A673 (cell line): ENCODE measurements around the gene UBXN6. TPM values are rescaled to one million over a fixed set of nuclear protein-coding genes. Genes with fewer than 3 reads are reported as not detected.

Experiments
- BruUV-seq: library from RNA; stranded (reverse); fragments of 400-500 nt; replicated peaks from 2 replicates; lab custom pipeline; 2021; lab: Mats Ljungman, UMichigan
- CTCF ChIA-PET: fragments of 300-600 bp; sonication (Branson Sonifier 250); formaldehyde crosslinking; loops from one replicate; lab custom pipeline; 2022; ENCODE audit warnings: antibody characterized with exemption; lab: Charles Lee
- POLR2A ChIA-PET: fragments of 300-600 bp; sonication (Branson Sonifier 250); formaldehyde crosslinking; loops from one replicate; lab custom pipeline; 2022; ENCODE audit warnings: antibody characterized with exemption; ENCODE audit not compliant: low non-redundant PET; lab: Charles Lee
- DNase-seq: peaks from one replicate; pipeline ENCODE4 v3.0.0-alpha.2; 2015; ENCODE audit warnings: low spot score
- H3K27ac ChIP-seq: fragments of 200-600 bp; sonication (generic); 2 replicates; pipeline ENCODE4 v1.5.1; 2016; ENCODE audit warnings: mixed run types, low read depth, mild to moderate bottlenecking, mixed read lengths, antibody characterized with exemption, low read length; ENCODE audit not compliant: poor library complexity, severe bottlenecking
- H3K27me3 ChIP-seq: fragments of 200-600 bp; sonication (generic); replicated peaks from 2 replicates; pipeline ENCODE4 v1.6.1; 2017; ENCODE audit warnings: mixed run types, low read depth, mild to moderate bottlenecking, mixed read lengths, antibody characterized with exemption, low read length; ENCODE audit not compliant: insufficient read depth, poor library complexity
- H3K36me3 ChIP-seq: fragments of 200-600 bp; sonication (generic); 2 replicates; pipeline ENCODE4 v1.6.1; 2016; ENCODE audit warnings: mixed run types, mild to moderate bottlenecking, mixed read lengths, antibody characterized with exemption, low read length; ENCODE audit not compliant: insufficient read depth, poor library complexity, severe bottlenecking
- H3K4me1 ChIP-seq: fragments of 200-600 bp; sonication (generic); 2 replicates; pipeline ENCODE4 v1.6.1; 2017; ENCODE audit warnings: mixed run types, mild to moderate bottlenecking, mixed read lengths, antibody characterized with exemption, low read length; ENCODE audit not compliant: insufficient read depth, poor library complexity, severe bottlenecking
- H3K4me3 ChIP-seq: fragments of 200-600 bp; sonication (generic); 2 replicates; pipeline ENCODE4 v1.5.1; 2016; ENCODE audit warnings: low read depth, mixed run types, mild to moderate bottlenecking, mixed read lengths, low read length; ENCODE audit not compliant: poor library complexity, severe bottlenecking
- H3K9me3 ChIP-seq: fragments of 200-600 bp; sonication (generic); 2 replicates; pipeline ENCODE4 v1.6.1; 2016; ENCODE audit warnings: mixed run types, low read depth, mild to moderate bottlenecking, mixed read lengths, antibody characterized with exemption, low read length; ENCODE audit not compliant: poor library complexity, severe bottlenecking
- EZH2 ChIP-seq: fragments of 200-600 bp; sonication (generic); IDR thresholded peaks from 2 replicates; pipeline ENCODE4 v1.6.1; 2017; ENCODE audit warnings: borderline replicate concordance, low read depth, mild to moderate bottlenecking, mixed read lengths, antibody characterized with exemption, low read length; ENCODE audit not compliant: poor library complexity, severe bottlenecking
- intact Hi-C: fragments of 100-400 bp; cut with micrococcal nuclease; formaldehyde crosslinking; loops from one replicate; pipeline ENCODE4 v1.10.0; 2022; ENCODE audit not compliant: unreplicated experiment
- total RNA-seq: library from RNA; stranded (reverse); gene quantifications from 2 replicates; pipeline ENCODE4 v1.2.3, GENCODE V29; 2021
- TF ChIP-seq, protein P1 (sequence below): fragments of 300-800, 200-600 bp; sonication (generic); conservative IDR thresholded peaks from 2 replicates; pipeline ENCODE4 v1.5.1; 2017; ENCODE audit warnings: low read depth, mild to moderate bottlenecking, antibody characterized with exemption, low read length, moderate library complexity, mixed read lengths

The UBXN6 gene
- total RNA-seq, 1 experiment from 2014 or later, result 49.1 TPM

- Histone ChIP-seq H3K27me3 (no peaks in the 10 kb centered on the region), H3K27ac (no peak overlapping the region), H3K9me3 (no peaks in the 10 kb centered on the region), H3K36me3 (no peaks in the 10 kb centered on the region), H3K4me3 (no peak overlapping the region), H3K4me1 (no peaks in the 10 kb centered on the region)
- DNase-seq, result no peak
- intact Hi-C loops, result no loop called here
- POLR2A ChIA-PET, result no interaction called here
- TF ChIP-seq EZH2, result no peak
- TF ChIP-seq, protein P1, sequence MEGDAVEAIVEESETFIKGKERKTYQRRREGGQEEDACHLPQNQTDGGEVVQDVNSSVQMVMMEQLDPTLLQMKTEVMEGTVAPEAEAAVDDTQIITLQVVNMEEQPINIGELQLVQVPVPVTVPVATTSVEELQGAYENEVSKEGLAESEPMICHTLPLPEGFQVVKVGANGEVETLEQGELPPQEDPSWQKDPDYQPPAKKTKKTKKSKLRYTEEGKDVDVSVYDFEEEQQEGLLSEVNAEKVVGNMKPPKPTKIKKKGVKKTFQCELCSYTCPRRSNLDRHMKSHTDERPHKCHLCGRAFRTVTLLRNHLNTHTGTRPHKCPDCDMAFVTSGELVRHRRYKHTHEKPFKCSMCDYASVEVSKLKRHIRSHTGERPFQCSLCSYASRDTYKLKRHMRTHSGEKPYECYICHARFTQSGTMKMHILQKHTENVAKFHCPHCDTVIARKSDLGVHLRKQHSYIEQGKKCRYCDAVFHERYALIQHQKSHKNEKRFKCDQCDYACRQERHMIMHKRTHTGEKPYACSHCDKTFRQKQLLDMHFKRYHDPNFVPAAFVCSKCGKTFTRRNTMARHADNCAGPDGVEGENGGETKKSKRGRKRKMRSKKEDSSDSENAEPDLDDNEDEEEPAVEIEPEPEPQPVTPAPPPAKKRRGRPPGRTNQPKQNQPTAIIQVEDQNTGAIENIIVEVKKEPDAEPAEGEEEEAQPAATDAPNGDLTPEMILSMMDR, result no peak
- CTCF ChIA-PET, result no interaction called here
- BruUV-seq, result no TSS peak
Measured at GRCh38 chr19:4464815-4465581, 7.4 kb upstream of the UBXN6 start.

- ChIA-PET CTCF (interaction anchor here (0.6 to 0.7 kb wide), 3 partner anchors 40 to 167 kb away, joined by 3 to 7 read pairs (median 3); no protein-coding TSS in a partner anchor), POLR2A (no interaction called here)
- Histone ChIP-seq H3K4me1 (peaks cover 13% of the 10 kb centered on the region), H3K27me3 (no peaks in the 10 kb centered on the region), H3K27ac (peak overlapping the region; percentile 89), H3K36me3 (peaks cover 6% of the 10 kb centered on the region), H3K4me3 (peak overlapping the region; percentile 77), H3K9me3 (no peaks in the 10 kb centered on the region)
- BruUV-seq, result no TSS peak
- peak; percentile 77 for DNase-seq
- intact Hi-C loops, result no loop called here
- TF ChIP-seq, protein P1, result no peak
- TF ChIP-seq EZH2, result no peak
Measured at GRCh38 chr19:4456843-4457653, 546 bp downstream of the UBXN6 start.

DNA sequence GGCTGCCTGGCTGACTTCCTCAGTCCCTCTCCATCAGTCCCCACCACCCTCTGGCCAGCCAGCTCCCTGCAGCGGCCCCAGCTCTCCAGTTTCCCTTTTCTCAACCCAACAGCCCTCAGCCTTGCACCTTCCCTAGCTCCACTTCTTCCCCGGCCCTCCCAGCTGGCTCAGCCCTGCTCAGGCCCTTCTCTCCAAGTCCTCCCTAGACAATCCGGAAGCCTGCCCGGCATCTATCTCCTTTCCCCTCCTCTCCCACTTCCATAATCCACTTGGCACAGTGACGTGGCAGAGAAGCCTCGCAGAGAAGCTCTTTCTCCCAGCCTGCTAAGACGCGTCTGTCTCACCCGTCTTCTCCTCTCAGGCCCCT, 1.1 kb downstream of the UBXN6 start:
- CTCF ChIA-PET, result interaction anchor here (0.6 to 0.7 kb wide), 3 partner anchors 39 to 168 kb away, joined by 3 to 7 read pairs (median 3); no protein-coding TSS in a partner anchor
- intact Hi-C loops, result no loop called here
- BruUV-seq, result no TSS peak

More for the DNA sequence above, 1.1 kb downstream of the UBXN6 start:
- Histone ChIP-seq H3K36me3 (peaks cover 6% of the 10 kb centered on the region), H3K4me3 (peak overlapping the region; percentile 77), H3K4me1 (peaks cover 13% of the 10 kb centered on the region), H3K9me3 (no peaks in the 10 kb centered on the region), H3K27ac (peak overlapping the region; percentile 89), H3K27me3 (no peaks in the 10 kb centered on the region)
- TF ChIP-seq EZH2, result no peak
- TF ChIP-seq, protein P1, result no peak
- DNase-seq, result peak; percentile 76
- POLR2A ChIA-PET, result interaction anchor here (0.5 kb wide), 1 partner anchor 79 kb away, joined by 3 read pairs; the partner anchor contains the start of gene PLIN5
